GM21447 (cell line): ENCODE measurements around the gene CNTNAP4.

ENCODE experiments used
- ATAC-seq: cut with Tn5 transposase; IDR thresholded peaks from one replicate; pipeline ENCODE4 v1.9.1; 2021; ENCODE audit not compliant: unreplicated experiment

CNTNAP4 gene

DNA sequence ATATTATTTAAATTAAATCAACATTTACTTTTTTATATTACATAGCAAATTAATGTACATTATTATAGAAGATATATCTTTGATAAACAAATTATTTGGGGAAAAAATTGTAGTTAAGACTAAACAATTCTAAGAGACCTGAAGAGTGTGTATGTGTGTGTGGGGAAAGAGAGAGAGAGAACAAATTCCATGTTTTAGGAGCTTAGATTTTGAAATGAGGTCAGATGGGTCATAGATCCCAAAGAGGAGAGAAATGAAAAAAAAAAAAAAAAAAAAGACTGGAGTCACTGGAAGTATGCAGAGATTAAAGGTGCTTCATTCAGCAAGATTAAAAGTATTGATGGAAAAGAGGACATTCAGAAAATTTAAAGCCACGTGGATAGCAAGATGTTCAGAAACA, 206.8 kb downstream of the CNTNAP4 start:
- ATAC-seq, result no peak

GRCh38 chr16:76486740-76487139, 209.5 kb downstream of the CNTNAP4 start:
- ATAC-seq, result no peak

DNA sequence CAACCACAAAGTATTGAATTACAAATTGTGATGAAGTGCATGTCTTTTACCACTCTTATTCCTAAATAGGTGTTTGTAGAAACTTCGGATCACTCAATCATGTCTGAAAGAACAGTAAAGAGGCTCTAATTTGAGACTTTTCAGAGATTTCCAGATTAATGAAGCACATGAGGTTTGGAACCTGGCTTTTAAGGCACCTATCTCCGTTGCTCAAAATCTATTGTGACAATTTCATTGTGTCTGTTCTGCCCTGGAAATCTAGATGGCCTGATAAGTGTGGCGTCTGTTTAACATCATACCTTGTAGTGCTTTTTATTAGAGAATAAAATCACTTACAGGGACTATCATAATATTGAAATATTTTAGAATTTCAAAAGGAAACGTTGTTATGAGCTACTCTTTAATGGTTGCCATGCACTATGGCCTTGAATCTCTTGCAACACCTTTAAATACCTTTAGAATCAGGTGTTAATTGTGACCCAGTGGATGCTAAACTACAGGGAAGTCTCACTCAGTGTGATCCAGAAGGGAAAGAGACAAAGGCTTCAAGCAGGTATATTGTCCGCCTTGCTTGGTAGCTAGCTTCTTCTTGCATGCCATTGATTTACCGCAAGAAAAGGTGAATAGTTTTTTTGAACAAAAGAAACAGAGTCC, 210.3 kb downstream of the CNTNAP4 start:
- ATAC-seq, result no peak

- no peak for ATAC-seq
Measured at GRCh38 chr16:76488065-76488417, 210.8 kb downstream of the CNTNAP4 start.

DNA sequence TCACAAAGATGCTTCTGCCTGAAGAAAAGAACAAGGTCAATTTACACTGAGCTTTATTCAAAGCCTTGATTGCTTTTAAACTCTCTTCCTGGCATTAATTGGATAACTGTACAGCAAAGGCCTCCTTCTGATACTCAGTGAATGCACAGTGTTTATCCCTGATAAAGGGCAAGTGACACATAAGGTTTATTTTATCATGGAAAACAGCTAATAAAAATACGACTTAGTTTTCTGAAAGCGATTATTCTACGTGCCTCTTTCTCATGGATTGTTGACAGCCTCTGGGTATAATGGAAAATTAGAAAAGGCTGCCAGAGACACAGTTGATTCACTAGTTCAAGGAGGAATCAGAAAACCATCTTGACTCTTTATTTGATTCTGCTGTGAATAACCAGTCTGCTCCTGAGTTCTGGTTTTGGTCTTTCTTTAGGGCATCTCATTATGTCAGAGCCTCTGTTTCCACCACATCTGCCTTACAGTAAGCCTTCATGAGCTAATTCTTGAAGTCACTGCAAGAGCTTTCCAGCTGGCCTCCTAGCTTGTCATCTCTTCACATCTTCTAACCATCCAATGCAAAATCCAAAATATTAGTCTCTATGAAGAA, 212.9 kb downstream of the CNTNAP4 start:
- no peak for ATAC-seq

DNA sequence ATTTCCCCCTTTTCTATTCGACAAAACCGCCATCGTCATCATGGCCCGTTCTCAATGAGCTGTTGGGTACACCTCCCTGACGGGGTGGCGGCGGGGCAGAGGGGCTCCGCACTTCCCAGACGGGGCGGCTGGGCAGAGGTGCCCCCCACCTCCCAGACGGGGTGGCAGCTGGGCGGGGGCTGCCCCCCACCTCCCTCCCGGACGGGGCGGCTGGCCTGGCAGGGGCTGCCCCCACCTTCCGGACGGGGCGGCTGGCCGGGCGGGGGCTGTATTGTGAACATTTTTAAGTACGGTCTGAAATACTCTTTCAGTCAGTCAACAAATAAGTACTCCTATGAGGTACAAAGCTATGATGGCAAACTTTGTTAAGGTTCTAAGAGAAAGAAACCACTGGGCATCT, 222.8 kb downstream of the CNTNAP4 start:
- no peak for ATAC-seq

DNA sequence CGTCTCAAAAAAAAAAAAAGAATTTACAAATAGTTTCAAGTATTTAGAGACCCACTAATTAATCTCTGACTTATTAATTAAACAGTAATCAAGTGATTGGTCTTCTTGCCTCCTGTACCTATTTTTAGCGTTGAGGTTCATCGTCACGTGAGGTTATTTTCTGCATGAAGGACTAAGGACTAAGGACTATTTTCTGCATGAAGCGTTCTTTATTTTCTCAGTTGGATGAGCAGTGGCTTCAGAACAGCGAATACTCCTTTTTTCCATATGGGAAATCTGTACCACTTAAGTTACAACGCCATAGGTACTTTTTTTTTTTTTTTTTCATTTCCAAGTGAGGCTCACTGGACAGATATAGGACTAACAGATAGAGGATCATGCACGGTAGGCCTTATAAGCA, 224.9 kb downstream of the CNTNAP4 start:
- ATAC-seq, result no peak

DNA sequence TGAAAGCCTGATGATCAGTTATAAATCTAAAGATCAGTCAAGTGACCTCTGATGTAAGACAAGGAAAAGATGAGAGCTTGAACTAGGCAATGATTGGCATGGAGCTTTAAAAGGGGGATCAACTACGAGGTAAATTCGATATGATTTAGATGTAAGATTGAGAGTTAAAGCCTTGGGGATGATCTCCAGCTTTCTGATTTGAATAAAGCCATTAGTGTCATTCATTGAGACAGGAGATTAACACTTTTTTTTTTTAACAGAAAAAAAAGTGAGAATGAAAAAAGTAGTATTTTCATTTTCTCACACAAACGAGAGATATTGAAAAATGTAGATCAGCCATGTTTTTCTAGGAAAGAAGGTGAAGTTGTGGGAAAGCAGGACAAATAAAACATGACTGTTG, 225.4 kb downstream of the CNTNAP4 start:
- ATAC-seq, result no peak

DNA sequence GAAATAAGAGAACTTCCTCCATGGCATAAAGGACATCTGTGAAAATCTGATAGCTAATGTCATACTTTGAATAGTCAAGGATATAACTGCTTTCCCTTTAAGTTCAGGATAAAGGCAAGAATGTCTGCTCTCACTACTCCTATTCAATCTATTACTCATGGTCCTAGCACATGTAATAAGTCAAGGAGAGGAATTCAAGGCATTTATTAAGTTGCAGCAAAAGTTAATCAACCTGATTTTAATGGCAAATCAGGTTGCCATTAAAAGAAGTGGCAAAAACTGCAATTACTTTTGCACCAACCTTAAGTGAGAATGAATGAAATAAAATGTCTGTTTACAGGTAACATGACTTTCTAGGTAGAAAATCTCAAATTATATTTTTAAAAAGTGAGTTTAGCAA, 225.9 kb downstream of the CNTNAP4 start:
- ATAC-seq, result no peak

DNA sequence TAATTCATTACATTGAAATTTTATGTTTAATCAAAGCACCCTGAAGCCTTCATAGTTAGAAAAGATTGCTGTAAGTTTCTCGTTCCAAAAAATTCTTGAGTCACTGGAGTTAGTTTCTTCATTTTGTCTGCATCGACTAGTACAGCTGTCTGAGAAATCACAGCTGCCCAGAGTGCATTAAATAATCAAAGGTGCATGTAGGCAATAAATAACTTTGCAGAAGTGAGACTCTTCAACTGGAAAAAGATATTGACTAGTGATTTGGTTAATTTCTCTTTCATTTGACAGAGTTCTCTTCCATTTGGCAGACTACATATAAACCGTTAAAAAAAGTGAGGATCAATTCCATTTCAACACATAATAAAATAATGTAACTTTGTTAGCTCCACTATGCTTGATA, 234.0 kb downstream of the CNTNAP4 start:
- ATAC-seq, result no peak

GRCh38 chr16:76518781-76519180, 241.6 kb downstream of the CNTNAP4 start:
- no peak for ATAC-seq

- ATAC-seq, result no peak
Measured at GRCh38 chr16:76524356-76524755, 247.2 kb downstream of the CNTNAP4 start.

GRCh38 chr16:76524769-76525168, 247.6 kb downstream of the CNTNAP4 start:
- ATAC-seq, result no peak

DNA sequence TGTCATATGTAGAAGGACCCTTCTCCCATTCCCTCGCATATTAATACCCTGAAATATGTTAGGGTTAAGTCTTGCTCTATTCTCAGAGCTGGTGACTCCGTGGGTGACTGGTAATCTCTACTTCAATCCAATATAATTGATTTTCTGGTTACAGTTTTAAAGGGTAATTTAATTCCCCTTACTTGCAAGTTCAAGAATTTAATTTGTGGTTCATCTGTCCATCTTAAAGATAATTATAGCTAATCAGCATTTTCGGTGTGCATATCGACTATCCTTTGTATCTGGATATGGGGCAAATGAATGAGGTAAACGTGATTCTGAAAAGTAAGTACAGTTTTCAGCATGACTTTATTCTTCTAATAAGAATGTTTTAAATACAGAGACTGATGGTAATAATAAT, 250.0 kb downstream of the CNTNAP4 start:
- ATAC-seq, result no peak

DNA sequence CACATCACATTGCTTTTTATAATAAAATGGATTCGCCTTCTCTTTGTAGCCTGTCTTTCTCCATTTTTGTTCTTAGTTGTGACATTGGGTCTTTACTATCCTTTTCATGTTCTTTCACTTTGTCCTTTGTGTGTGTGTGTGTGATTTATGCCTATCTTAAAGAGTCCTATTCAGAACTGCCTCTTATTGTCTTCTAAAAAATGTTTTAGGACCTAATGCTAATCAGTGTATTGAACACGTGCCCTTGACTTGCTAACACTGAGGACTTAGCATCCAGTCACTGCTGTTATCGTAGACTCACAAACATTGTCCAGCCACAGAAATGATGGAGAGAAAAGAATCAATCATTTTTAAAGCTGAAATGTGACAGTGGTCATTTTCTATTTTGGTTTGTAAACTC, 251.9 kb downstream of the CNTNAP4 start:
- no peak for ATAC-seq

DNA sequence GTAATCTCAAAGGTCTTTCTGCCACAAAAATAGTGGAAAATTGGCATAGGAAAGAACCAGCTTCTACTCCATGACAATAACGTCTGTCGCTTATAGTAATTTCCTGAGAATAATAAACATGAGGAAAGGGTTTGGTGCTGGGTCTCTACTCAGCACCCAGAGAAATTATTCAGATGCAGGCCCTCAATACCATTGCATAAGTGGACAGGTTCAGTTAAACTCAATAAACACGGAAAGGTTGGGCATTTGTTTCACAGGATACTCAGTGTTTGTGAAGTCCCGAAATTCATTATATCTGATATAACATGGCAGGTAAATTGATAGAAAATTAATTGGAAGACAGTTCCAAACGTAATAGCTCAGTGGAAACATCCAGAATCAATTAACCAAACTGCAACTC, 254.0 kb downstream of the CNTNAP4 start:
- ATAC-seq, result no peak

DNA sequence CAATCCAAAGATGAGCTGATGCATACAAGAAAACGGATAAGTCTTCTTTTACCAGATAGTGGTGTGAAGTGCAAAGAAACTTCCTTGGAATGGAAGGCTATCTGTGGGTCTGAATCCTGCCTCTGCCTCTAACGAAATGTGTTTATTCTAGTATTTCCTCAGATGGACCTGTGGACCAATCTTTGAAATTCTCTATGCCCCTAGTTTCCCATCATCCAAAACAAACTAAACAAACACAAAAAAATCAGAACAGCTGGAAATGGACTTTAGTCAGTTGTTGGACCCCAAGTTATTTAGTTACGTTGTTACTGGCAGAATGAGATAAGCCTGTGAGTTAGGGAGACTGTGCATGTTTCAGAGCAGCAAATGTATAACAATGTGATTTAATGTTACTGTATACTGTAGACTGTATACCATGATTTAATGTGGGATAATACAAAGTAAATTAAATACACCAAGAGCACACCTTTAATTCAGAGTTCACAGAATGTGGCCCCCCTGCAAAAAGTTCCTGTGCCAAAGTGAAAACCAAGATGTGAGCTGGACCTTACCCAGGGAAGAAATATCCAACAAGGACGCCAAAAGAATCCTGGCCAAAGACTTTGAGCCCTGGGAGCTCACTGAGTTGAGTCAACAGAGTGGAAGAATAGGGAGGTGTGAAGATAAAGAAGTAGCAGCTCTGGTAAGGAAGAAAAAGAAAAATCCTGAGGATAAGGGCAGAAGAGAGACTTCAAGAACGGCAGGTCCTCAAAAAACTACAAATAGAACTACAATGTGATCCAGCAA, 255.2 kb downstream of the CNTNAP4 start:
- no peak for ATAC-seq

- ATAC-seq, result no peak
Measured at GRCh38 chr16:76539609-76540008, 262.4 kb downstream of the CNTNAP4 start.

DNA sequence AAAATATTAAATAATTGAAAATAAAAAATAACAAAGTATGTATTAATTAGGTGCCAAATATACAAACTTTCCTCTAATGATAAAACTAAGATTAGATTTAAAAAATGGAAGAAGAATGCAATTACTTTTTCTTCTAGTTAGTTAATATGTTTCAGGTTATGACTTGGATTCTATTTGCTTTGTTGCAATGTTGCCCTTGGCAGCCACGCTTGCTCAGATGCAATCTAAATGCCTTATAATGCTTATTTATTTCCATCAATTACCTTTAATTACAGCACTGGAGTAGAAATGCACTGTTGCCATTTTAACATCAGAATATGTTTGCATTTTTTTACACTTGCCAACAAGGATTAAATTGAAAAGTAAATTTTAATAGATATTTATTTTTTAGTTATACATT, 263.9 kb downstream of the CNTNAP4 start:
- ATAC-seq, result no peak

DNA sequence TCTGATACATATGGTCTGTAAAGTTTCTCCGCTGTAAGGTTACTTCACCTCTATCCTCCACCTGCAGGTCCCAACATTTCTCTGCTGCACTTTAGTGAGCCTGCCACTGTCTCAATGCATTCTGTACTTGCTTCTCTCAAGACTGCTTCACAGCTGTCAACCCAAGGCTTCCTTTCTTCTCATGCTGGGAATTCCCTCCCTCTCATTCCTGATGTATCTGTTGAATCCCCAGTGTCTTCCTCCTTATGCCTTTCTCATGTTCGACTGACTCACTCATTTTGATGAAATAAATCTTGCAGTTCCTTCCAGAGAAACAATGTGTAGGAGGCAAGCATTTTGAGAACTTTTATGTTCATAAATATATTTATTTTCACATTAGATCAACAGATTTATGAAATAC, 288.3 kb downstream of the CNTNAP4 start:
- ATAC-seq, result no peak

DNA sequence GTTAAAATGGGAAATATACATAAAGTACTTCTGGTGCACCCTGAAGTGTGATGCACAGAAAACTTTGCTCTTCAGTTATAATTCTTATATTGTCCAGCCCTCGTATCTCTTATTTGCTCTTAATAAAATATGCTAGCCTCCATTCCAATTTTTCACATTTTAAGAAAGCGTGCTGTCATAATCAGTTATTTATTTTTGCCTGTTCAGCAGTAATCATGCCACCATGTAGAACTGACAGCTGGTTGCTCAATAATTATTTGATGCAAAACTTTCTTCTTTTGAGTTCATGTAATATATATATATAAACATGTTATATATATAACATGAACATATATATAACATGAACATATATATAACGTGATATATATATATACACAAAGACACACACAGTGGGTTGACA, 294.6 kb downstream of the CNTNAP4 start:
- ATAC-seq, result no peak

GRCh38 chr16:76573281-76573680, 296.1 kb downstream of the CNTNAP4 start:
- ATAC-seq, result no peak
